HepG2 (cell line): ENCODE measurements around the gene PROX2.

Experiments used
- CTCF ChIP-seq: sonication (generic); formaldehyde crosslinking; IDR thresholded peaks from 2 replicates; pipeline ENCODE4 v1.5.0; 2020; ENCODE audit warnings: mild to moderate bottlenecking, missing genetic modification reagents, moderate library complexity
- SIN3A ChIP-seq: IDR thresholded peaks from 2 replicates; pipeline ENCODE4 v1.6.1; 2011; ENCODE audit warnings: low read depth, mild to moderate bottlenecking, control low read depth, low read length, borderline replicate concordance
- TAF1 ChIP-seq: sonication (generic); formaldehyde crosslinking; IDR thresholded peaks from 2 replicates; pipeline ENCODE4 v1.4.0; 2020; ENCODE audit warnings: missing genetic modification reagents

GRCh38 chr14:74908861-74909341 lies 33.0 kb upstream of the PROX2 start:
- TF ChIP-seq SIN3A (no peak), CTCF (CRISPR knock-in tag) (no peak), TAF1 (CRISPR knock-in tag) (no peak)
